ENCODE measurements around the gene INHBE. TPM values are rescaled to one million over a fixed set of nuclear protein-coding genes. Genes with fewer than 3 reads are reported as not detected.
"Not testable (repeated sequence)": the region's sequence is repeated elsewhere in the genome, so short reads cannot be mapped to it uniquely, and the experiment has no call there.

INHBE gene
- not detected for total RNA-seq
- total RNA-seq: 0 to 0.38 reads per million in 2 donors

- Mint-ChIP-seq H3K36me3 (ENCODE audit: low read depth) (no peaks in the 10 kb centered on the region), H3K27ac (peak within 1 kb of the TSS; percentile 72), H3K27me3 (peaks cover 20% of the 10 kb centered on the region), H3K4me1 (peaks cover 21% of the 10 kb centered on the region), H3K4me3 (peak within 1 kb of the TSS; percentile 80)
- DNase-seq (no peak), ATAC-seq (no peak)
- H3K9me3 ChIP-seq (ENCODE audit: control insufficient read depth, low read length, poor library complexity, severe bottlenecking): no peaks in the 10 kb centered on the region
These were observed at the start of gene INHBE for GRCh38 chr12:57454566-57455373. Gene INHBE, plus strand, starts transcription at chr12:57455307. Its CDS starts 230 bp downstream, at chr12:57455537.

- no peak overlapping the region for H3K27ac Mint-ChIP-seq
- no peaks in the 10 kb centered on the region for H3K9me3 ChIP-seq (ENCODE audit: control insufficient read depth, low read length, poor library complexity, severe bottlenecking)
- H3K27me3 Mint-ChIP-seq: no peaks in the 10 kb centered on the region
- DNase-seq (no peak), ATAC-seq (no peak)
- peaks cover 22% of the 10 kb centered on the region for H3K4me1 Mint-ChIP-seq
- no peak overlapping the region for H3K4me3 Mint-ChIP-seq
- no peaks in the 10 kb centered on the region for H3K36me3 Mint-ChIP-seq (ENCODE audit: low read depth)
These were observed 44.6 kb upstream of the INHBE start for GRCh38 chr12:57410534-57410933.

GRCh38 chr12:57414160-57414559 is 40.9 kb upstream of the INHBE start:
- H3K27me3 Mint-ChIP-seq; H3K36me3 Mint-ChIP-seq (ENCODE audit: low read depth); H3K27ac Mint-ChIP-seq; H3K9me3 ChIP-seq (ENCODE audit: control insufficient read depth, low read length, poor library complexity, severe bottlenecking); DNase-seq; H3K4me3 Mint-ChIP-seq; ATAC-seq: not testable (repeated sequence)
- H3K4me1 Mint-ChIP-seq: peaks cover 35% of the 10 kb centered on the region

DNA sequence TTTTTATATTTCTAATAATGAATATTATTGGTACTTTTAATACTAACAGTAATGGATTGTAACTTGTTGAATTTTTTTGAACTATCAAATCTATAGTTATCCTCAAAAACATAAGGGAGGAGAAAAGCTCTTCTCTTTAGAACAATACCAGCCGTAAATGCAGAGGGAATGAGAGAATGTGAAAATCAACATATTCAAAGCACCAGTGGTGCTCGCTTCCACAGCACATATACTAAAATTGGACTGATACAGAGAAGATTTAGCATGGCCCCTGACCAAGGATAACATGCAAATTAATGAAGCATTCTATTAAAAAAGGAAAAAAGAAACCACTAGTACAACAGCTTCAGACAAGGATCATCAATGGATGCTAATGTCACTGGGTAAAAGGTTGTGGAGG is 40.0 kb upstream of the INHBE start:
- no peak for DNase-seq
- no peak for ATAC-seq

GRCh38 chr12:57416039-57416996 is 38.8 kb upstream of the INHBE start:
- ATAC-seq: no peak
- Mint-ChIP-seq H3K4me1 (peaks cover 47% of the 10 kb centered on the region), H3K27me3 (no peaks in the 10 kb centered on the region), H3K27ac (no peak overlapping the region), H3K36me3 (ENCODE audit: low read depth) (peaks cover 14% of the 10 kb centered on the region), H3K4me3 (no peak overlapping the region)
- DNase-seq: no peak
- H3K9me3 ChIP-seq (ENCODE audit: control insufficient read depth, low read length, poor library complexity, severe bottlenecking): no peaks in the 10 kb centered on the region

More for the DNA sequence above, 40.0 kb upstream of the INHBE start:
- Mint-ChIP-seq H3K36me3 (ENCODE audit: low read depth) (peaks cover 8% of the 10 kb centered on the region), H3K4me1 (peaks cover 41% of the 10 kb centered on the region), H3K4me3 (no peak overlapping the region), H3K27me3 (no peaks in the 10 kb centered on the region), H3K27ac (no peak overlapping the region)
- H3K9me3 ChIP-seq (ENCODE audit: control insufficient read depth, low read length, poor library complexity, severe bottlenecking): no peaks in the 10 kb centered on the region

DNA sequence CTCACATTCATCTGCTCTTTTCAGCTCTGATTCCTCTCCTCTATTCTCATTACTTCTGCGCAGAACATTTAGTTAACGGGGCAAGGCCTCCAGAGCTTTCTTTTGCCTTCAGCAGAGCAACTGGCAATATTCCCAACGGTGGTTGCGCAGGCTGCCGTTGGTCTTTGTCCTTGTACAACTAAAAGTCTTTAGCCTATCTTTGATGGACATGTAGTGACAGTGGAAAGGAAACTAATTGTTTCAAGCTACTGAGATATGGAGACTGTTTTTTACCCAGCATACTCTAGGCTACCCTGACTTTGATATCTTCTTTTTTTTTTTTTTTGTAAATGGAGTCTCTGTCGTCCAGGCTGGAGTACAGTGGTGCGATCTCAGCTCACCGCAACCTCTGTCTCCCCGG is 36.9 kb upstream of the INHBE start:
- Mint-ChIP-seq H3K27ac (peak overlapping the region; percentile 83), H3K4me1 (peaks cover 43% of the 10 kb centered on the region), H3K27me3 (no peaks in the 10 kb centered on the region), H3K36me3 (ENCODE audit: low read depth) (peaks cover 14% of the 10 kb centered on the region), H3K4me3 (no peak overlapping the region)
- ATAC-seq (no peak), DNase-seq (no peak)
- H3K9me3 ChIP-seq (ENCODE audit: control insufficient read depth, low read length, poor library complexity, severe bottlenecking): no peaks in the 10 kb centered on the region

DNA sequence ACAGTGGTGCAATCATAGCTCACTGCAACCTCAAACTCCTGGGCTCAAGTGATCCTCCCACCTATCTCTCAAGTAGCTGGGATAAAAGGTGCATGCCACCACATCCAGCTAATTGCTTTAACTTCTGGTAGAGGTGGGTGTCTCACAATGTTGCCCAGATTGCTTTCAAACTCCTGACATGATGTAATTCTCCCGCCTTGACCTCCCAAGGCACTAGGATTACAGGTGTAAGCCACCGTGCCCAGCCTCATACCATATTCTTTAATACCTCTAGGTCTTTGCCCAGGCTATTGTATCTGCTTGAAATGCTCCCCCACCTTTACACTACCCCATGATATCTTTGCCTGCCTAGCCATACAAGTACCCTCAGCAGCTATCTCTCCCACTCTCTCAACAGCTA is 35.6 kb upstream of the INHBE start:
- peaks cover 16% of the 10 kb centered on the region for H3K36me3 Mint-ChIP-seq (ENCODE audit: low read depth)
- no peaks in the 10 kb centered on the region for H3K9me3 ChIP-seq (ENCODE audit: control insufficient read depth, low read length, poor library complexity, severe bottlenecking)
- H3K27me3 Mint-ChIP-seq: no peaks in the 10 kb centered on the region
- ATAC-seq (no peak), DNase-seq (no peak)
- H3K4me1 Mint-ChIP-seq: peaks cover 45% of the 10 kb centered on the region
- no peak overlapping the region for H3K4me3 Mint-ChIP-seq
- peak overlapping the region; percentile 57 for H3K27ac Mint-ChIP-seq

GRCh38 chr12:57420482-57420881 is 34.6 kb upstream of the INHBE start:
- Mint-ChIP-seq H3K36me3 (ENCODE audit: low read depth) (peaks cover 16% of the 10 kb centered on the region), H3K27me3 (no peaks in the 10 kb centered on the region), H3K4me1 (peaks cover 41% of the 10 kb centered on the region), H3K4me3 (no peak overlapping the region), H3K27ac (peak overlapping the region; percentile 57)
- ATAC-seq (no peak), DNase-seq (no peak)
- H3K9me3 ChIP-seq (ENCODE audit: control insufficient read depth, low read length, poor library complexity, severe bottlenecking): no peaks in the 10 kb centered on the region

DNA sequence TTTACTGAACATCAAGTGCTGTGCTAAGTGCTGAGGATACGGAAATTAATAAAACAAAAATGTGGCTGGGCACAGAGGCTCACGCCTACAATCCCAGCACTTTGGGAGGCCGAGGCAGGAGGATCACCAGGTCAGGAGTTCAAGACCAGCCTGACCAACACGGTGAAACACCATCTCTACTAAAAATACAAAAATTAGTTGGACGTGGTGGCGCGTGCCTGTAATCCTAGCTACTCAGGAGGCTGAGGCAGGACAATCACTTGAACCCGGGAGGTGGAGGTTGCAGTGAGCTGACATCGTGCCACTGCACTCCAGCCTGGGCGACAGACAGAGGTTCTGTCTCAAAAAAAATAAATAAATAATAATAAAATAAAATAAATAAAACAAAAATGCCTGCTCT is 28.2 kb upstream of the INHBE start:
- not testable (repeated sequence) for ATAC-seq; H3K27me3 Mint-ChIP-seq; H3K36me3 Mint-ChIP-seq (ENCODE audit: low read depth); DNase-seq; H3K9me3 ChIP-seq (ENCODE audit: control insufficient read depth, low read length, poor library complexity, severe bottlenecking); H3K4me3 Mint-ChIP-seq; H3K27ac Mint-ChIP-seq
- H3K4me1 Mint-ChIP-seq: peaks cover 40% of the 10 kb centered on the region

- Mint-ChIP-seq H3K4me3 (peak overlapping the region; percentile 96), H3K4me1 (peaks cover 37% of the 10 kb centered on the region), H3K36me3 (ENCODE audit: low read depth) (peaks cover 2% of the 10 kb centered on the region), H3K27ac (peak overlapping the region; percentile 99), H3K27me3 (no peaks in the 10 kb centered on the region)
- ATAC-seq (no peak), DNase-seq (no peak)
- H3K9me3 ChIP-seq (ENCODE audit: control insufficient read depth, low read length, poor library complexity, severe bottlenecking): no peaks in the 10 kb centered on the region
These were observed 26.1 kb upstream of the INHBE start for GRCh38 chr12:57428965-57429364.

GRCh38 chr12:57429473-57430111 is 25.5 kb upstream of the INHBE start:
- H3K27me3 Mint-ChIP-seq: no peaks in the 10 kb centered on the region
- no peak for ATAC-seq
- no peaks in the 10 kb centered on the region for H3K36me3 Mint-ChIP-seq (ENCODE audit: low read depth)
- no peaks in the 10 kb centered on the region for H3K9me3 ChIP-seq (ENCODE audit: control insufficient read depth, low read length, poor library complexity, severe bottlenecking)
- peaks cover 34% of the 10 kb centered on the region for H3K4me1 Mint-ChIP-seq
- no peak for DNase-seq
- H3K27ac Mint-ChIP-seq: peak overlapping the region; percentile 99
- peak overlapping the region; percentile 96 for H3K4me3 Mint-ChIP-seq

GRCh38 chr12:57430112-57430930 is 24.8 kb upstream of the INHBE start:
- Mint-ChIP-seq H3K27me3 (no peaks in the 10 kb centered on the region), H3K27ac (peak overlapping the region; percentile 99), H3K4me1 (peaks cover 36% of the 10 kb centered on the region), H3K4me3 (peak overlapping the region; percentile 96), H3K36me3 (ENCODE audit: low read depth) (no peaks in the 10 kb centered on the region)
- peak in 1 of 3 donors; percentile 58 for DNase-seq
- ATAC-seq: peak; percentile 72
- H3K9me3 ChIP-seq (ENCODE audit: control insufficient read depth, low read length, poor library complexity, severe bottlenecking): no peaks in the 10 kb centered on the region

Measured in T-helper 17 cell (primary cell).